Heart right ventricle (tissue), 16 donors: Measurements from ENCODE around the gene INO80B. TPM values are rescaled to one million over a fixed set of nuclear protein-coding genes. Genes with fewer than 3 reads are reported as not detected.
"Not testable (repeated sequence)": the region's sequence is repeated elsewhere in the genome, so short reads cannot be mapped to it uniquely, and the experiment has no call there.

ENCODE experiments used
- ATAC-seq, 8 donors: fragments of 200-7000 bp; cut with Tn5 transposase; one replicate each; pipeline ENCODE4 v1.9.1; 2020; ENCODE audit warnings: mild to moderate bottlenecking in 8 of 8, moderate library complexity in 8 of 8, moderate number of reproducible peaks in 1 of 8
- DNase-seq, 2 donors: peaks; one replicate each; pipeline ENCODE4 v3.0.0-alpha.2; 2020
- H3K27ac ChIP-seq, 10 donors: fragments of 200-600 bp; sonication (generic) in 2 of 10; one replicate each; pipeline versions ENCODE4 v1.5.0 to v1.8.0; 2020 to 2022; ENCODE audit warnings: mild to moderate bottlenecking in 3 of 10
- H3K27me3 ChIP-seq, 7 donors: fragments of 200-600 bp; one replicate each; pipeline ENCODE4 v1.8.0; 2021 to 2022; ENCODE audit warnings: mild to moderate bottlenecking in 2 of 7
- H3K36me3 ChIP-seq, 9 donors: fragments of 200-600 bp; sonication (generic) in 1 of 9; one replicate each; pipeline versions ENCODE4 v1.5.0 to v1.8.0; 2020 to 2022; ENCODE audit warnings: mild to moderate bottlenecking in 2 of 9
- H3K4me1 ChIP-seq, 9 donors: fragments of 200-600 bp; sonication (generic) in 1 of 9; one replicate each; pipeline versions ENCODE4 v1.5.0 to v1.8.0; 2020 to 2022; ENCODE audit warnings: mild to moderate bottlenecking in 4 of 9
- H3K4me3 ChIP-seq, 10 donors: fragments of 200-600 bp; sonication (generic) in 2 of 10; one replicate each; pipeline versions ENCODE4 v1.5.0 to v1.8.0; 2020 to 2022; ENCODE audit warnings: mild to moderate bottlenecking in 7 of 10, moderate library complexity in 2 of 10
- H3K9me3 ChIP-seq, 11 donors: fragments of 200-600 bp in 10 of 11; sonication (generic) in 2 of 11; one replicate each; pipeline versions ENCODE4 v1.5.0 to v1.8.0; 2013 to 2022; ENCODE audit warnings: mild to moderate bottlenecking in 2 of 11, control low read depth in 1 of 11, moderate library complexity in 1 of 11
- CTCF ChIP-seq, 9 donors: fragments of 200-600 bp; sonication (generic) in 2 of 9; IDR thresholded peaks; one replicate each; pipeline versions ENCODE4 v1.5.0 to v1.8.0; 2021 to 2022; ENCODE audit warnings: antibody characterized with exemption in 9 of 9, mild to moderate bottlenecking in 5 of 9, moderate library complexity in 1 of 9
- WGBS, 2 donors: extraction: QIAGEN DNeasy Blood & Tissue Kit; methylation state at CpG; one replicate each; pipeline ENCODE4 v1.1.7; 2013; ENCODE audit warnings: inconsistent platforms in 1 of 2; 5-methylcytosine and 5-hydroxymethylcytosine counted together
- intact Hi-C, 10 donors: fragments of 100-400 bp; cut with DNase I; formaldehyde crosslinking; loops; one replicate each; pipeline versions ENCODE4 v1.11.1 to v1.14.2; 2022
- polyA plus RNA-seq, 2 donors: library from polyadenylated mRNA; stranded (reverse); fragments of 200-250 nt; gene quantifications; one replicate each; pipeline ENCODE4 v1.2.3, GENCODE V29; 2013
- total RNA-seq, 10 donors: library from RNA; stranded (reverse); fragmentation: NEBNext Ultra II Directional in 3 of 10; extraction: Animal tissue kit (Norgen Biotek cat#: 25700) in 3 of 10; gene quantifications; one replicate each; pipeline versions ENCODE4 v1.2.1 to v1.2.4, GENCODE V29; 2021 to 2023
- donor health status: Arrhythmogenic right ventricular cardiomyopathy.
- donor health status: ischemic (EF 13 %, LVEDD 7.1; RV severe dilation, severe dysfunction).
- donor health status: healthy with polysubstance abuse.
- donor health status: DM: no; HTN: yes; CAD: no.
- donor health status: DM: no; HTN: no; CAD: no.
- donor health status: ischemic (EF 25% LVEDD 6.9; RV normal size, moderate dysfunction).
- donor health status: ischemic (EF 25% LVEDD 5.7; RV mildly dilated, moderate dysfunction).
- donor health status: healthy.
- donor health status: DM: yes; HTN: yes; CAD: no.
- donor health status: Ischemic cardiomyopathy.
- donor health status: ischemic (EF 35%, LVEDD 5.7; RV mildly dilated, moderate dysfunction).
- donor health status: nonischemic (EF 11% LVEDD 7.7; RV severe dilation, severe dysfunction).
- donor health status: DM: yes; HTN: yes; CAD: no.
- donor health status: PGD.
- donor health status: ischemic (EF 29% LVEDD 5.4; RV normal size, mild dysfunction).
- donor health status: nonischemic (EF 23%, LVEDD 6.1; RV moderate dilation, normal function).

Gene INO80B
- total and polyA plus RNA-seq, 12 donors: 8.9 to 40.7 (median 19.8) TPM

GRCh38 chr2:74441690-74442482 is 13.0 kb upstream of the INO80B start, which contains the start of gene RTKN:
TSS of gene RTKN (minus strand) at chr2:74441937. CDS start at chr2:74441816, 121 bp downstream.
- TF ChIP-seq CTCF (IDR thresholded peaks at IDR 0.05): no peak
- intact Hi-C loops: no loop called here
- Histone ChIP-seq H3K4me1 (peaks cover 6 to 57% (median 52%) of the 10 kb centered on the region in 9 donors), H3K36me3 (peaks cover 0 to 6% (median 0%) of the 10 kb centered on the region in 9 donors), H3K27ac (peak within 1 kb of the TSS; percentile 51 to 97 (median 87)), H3K9me3 (no peaks in the 10 kb centered on the region), H3K27me3 (peaks cover 0 to 43% (median 0%) of the 10 kb centered on the region in 7 donors), H3K4me3 (peak within 1 kb of the TSS; percentile 31 to 71 (median 58))
- ATAC-seq (peak in 6 of 8 donors; percentile 3 to 46 (median 10)), DNase-seq (peak; percentile 42 to 45)
- WGBS, 2 donors: 8 to 14% methylated on average over 65 to 75 of the region's 75 CpGs

DNA sequence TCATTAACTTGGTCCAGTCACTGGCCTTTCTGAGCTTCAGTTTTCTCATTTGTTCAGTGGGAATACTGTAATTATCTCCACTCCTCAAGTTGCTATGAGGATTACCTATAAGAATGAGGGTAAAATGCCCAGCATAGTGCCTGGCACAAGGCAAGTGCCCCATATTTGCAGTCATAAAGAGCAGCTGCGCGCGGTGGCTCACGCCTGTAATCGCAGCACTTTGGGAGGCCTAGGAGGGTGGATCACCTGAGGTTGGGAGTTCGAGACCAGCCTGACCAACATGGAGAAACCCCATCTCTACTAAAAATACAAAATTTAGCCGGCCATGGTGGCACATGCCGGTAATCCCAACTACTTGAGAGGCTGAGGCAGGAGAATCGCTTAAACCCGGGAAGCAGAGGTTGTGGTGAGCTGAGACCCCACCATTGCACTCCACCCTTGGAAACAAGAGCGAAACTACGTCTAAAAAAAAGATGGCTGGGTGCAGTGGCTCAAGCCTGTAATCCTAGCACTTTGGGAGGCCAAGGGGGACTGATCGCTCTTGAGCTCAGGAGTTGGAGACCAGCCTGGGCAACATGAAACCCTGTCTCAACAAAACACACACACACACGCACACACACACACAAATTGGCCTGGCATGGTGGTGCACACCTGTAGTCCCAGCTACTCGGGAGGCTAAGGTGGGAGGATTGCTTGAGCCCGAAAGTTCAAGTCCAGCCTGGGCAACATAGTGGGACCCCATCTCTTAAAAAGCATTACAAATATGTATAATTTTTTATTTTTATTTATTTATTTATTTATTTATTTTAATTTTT is 12.2 kb upstream of the INO80B start:
- H3K36me3 ChIP-seq, ATAC-seq, DNase-seq, intact Hi-C loops, H3K9me3 ChIP-seq: not testable (repeated sequence)
- peaks cover 6 to 50% (median 44%) of the 10 kb centered on the region in 9 donors for H3K4me1 ChIP-seq
- peak overlapping the region in 4 of 10 donors; percentile 85 to 97 (median 90) for H3K27ac ChIP-seq
- H3K27me3 ChIP-seq: peaks cover 0 to 43% (median 0%) of the 10 kb centered on the region in 7 donors
- H3K4me3 ChIP-seq: peak overlapping the region in 7 of 10 donors; percentile 37 to 62 (median 59)
- WGBS, 2 donors: 88 to 92% methylated on average over 16 of the region's 16 CpGs

DNA sequence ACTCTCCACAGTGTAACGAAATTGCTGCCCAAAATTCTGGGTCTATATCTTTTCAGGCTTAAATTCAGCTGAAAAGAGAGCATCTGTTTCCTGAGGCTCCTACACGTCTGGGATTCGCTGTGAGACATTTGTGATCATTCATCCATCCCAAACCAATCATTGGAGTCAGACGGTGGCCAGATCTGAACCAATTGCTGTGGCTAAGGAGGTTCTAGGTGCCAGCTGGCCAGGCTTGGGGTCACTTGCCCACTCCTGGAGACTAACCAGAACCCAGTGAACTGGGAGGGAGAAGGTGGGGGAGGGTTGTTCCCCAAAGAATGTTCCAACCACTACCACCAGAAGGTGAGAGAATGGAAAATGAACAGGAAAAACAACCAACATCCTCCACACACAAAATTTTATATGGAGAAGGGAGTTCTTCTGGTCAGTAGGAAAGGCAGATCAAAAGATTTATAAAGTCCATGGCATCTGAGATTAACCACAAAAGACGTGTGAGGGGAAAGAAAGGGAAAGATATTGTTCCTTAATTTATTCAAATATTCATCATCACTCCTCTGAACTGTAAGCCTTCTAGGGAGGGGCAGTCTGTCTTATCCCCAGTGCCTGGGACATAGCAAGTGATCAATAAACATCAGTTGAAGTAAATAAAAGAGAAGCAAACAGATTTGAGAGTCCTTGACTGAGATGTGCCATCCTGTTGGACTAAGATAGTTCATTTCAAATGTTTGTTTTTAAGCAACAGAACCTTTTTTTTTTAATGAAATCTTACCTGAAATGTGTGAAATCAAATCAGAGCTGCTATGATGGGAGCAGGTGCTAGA is 10.2 kb upstream of the INO80B start:
- no peaks in the 10 kb centered on the region for H3K9me3 ChIP-seq
- no peaks in the 10 kb centered on the region for H3K36me3 ChIP-seq
- H3K4me1 ChIP-seq: peaks cover 3 to 38% (median 26%) of the 10 kb centered on the region in 9 donors
- TF ChIP-seq CTCF (IDR thresholded peaks at IDR 0.05): no peak
- intact Hi-C loops: no loop called here
- no peak overlapping the region for H3K4me3 ChIP-seq
- 40 to 55% methylated on average over 5 of the region's 5 CpGs for WGBS, 2 donors
- DNase-seq (no peak), ATAC-seq (no peak)
- H3K27me3 ChIP-seq: peaks cover 0 to 36% (median 0%) of the 10 kb centered on the region in 7 donors
- H3K27ac ChIP-seq: peak overlapping the region in 1 of 10 donors; percentile 8

- intact Hi-C loops: no loop called here
- H3K36me3 ChIP-seq: no peaks in the 10 kb centered on the region
- 88 to 93% methylated on average over 5 of the region's 5 CpGs for WGBS, 2 donors
- H3K27ac ChIP-seq: no peak overlapping the region
- DNase-seq: no peak
- TF ChIP-seq CTCF (IDR thresholded peaks at IDR 0.05): no peak
- H3K27me3 ChIP-seq: peaks cover 0 to 9% (median 0%) of the 10 kb centered on the region in 7 donors
- peaks cover 0 to 11% (median under 1%) of the 10 kb centered on the region in 9 donors for H3K4me1 ChIP-seq
- no peaks in the 10 kb centered on the region for H3K9me3 ChIP-seq
- no peak for ATAC-seq
- no peak overlapping the region for H3K4me3 ChIP-seq
Observed at GRCh38 chr2:74447230-74447999, 7.5 kb upstream of the INO80B start.
